HepG2 (cell line): ENCODE measurements around the gene PPIG. TPM values are rescaled to one million over a fixed set of nuclear protein-coding genes. Genes with fewer than 3 reads are reported as not detected.

Experiments used
- DRAP1 ChIP-seq: IDR thresholded peaks from 2 replicates; pipeline ENCODE4 v1.6.1; 2016; ENCODE audit warnings: missing genetic modification reagents, missing compliant biosample characterization
- FLYWCH1 ChIP-seq: sonication (generic); formaldehyde crosslinking; IDR thresholded peaks from 2 replicates; pipeline ENCODE4 v1.8.1; 2023; ENCODE audit warnings: mild to moderate bottlenecking, missing genetic modification reagents
- HDAC1 ChIP-seq: sonication (generic); formaldehyde crosslinking; IDR thresholded peaks from 2 replicates; pipeline ENCODE4 v1.5.1; 2020; ENCODE audit warnings: mild to moderate bottlenecking, missing genetic modification reagents
- HOXA3 ChIP-seq: sonication (generic); formaldehyde crosslinking; IDR thresholded peaks from 2 replicates; pipeline ENCODE4 v1.5.0; 2020; ENCODE audit warnings: missing genetic modification reagents
- IKZF4 ChIP-seq: sonication (generic); formaldehyde crosslinking; IDR thresholded peaks from 2 replicates; pipeline ENCODE4 v1.5.1; 2020; ENCODE audit warnings: borderline replicate concordance, mild to moderate bottlenecking, low read depth, missing genetic modification reagents; ENCODE audit errors: not compliant biosample characterization
- MLLT10 ChIP-seq: sonication (generic); formaldehyde crosslinking; IDR thresholded peaks from 2 replicates; pipeline ENCODE4 v1.4.0; 2020; ENCODE audit warnings: missing genetic modification reagents
- SIN3A ChIP-seq: IDR thresholded peaks from 2 replicates; pipeline ENCODE4 v1.6.1; 2011; ENCODE audit warnings: low read depth, mild to moderate bottlenecking, control low read depth, low read length, borderline replicate concordance
- SUZ12 ChIP-seq: fragments of 150-350 bp; IDR thresholded peaks from 2 replicates; pipeline ENCODE4 v1.6.1; 2014; ENCODE audit warnings: low read depth, low read length
- SYNCRIP ChIP-seq: fragments of 200-400 bp; formaldehyde crosslinking; IDR thresholded peaks from 2 replicates; pipeline ENCODE4 v1.6.1; 2018; ENCODE audit warnings: mild to moderate bottlenecking, low read depth, low read length; ENCODE audit not compliant: insufficient read depth
- TMF1 ChIP-seq: sonication (generic); formaldehyde crosslinking; IDR thresholded peaks from 2 replicates; pipeline ENCODE4 v1.8.1; 2022; ENCODE audit warnings: low read depth, missing genetic modification reagents
- ZBTB2 ChIP-seq: sonication (generic); formaldehyde crosslinking; IDR thresholded peaks from 2 replicates; pipeline ENCODE4 v1.8.0; 2022; ENCODE audit warnings: low read depth, missing genetic modification reagents
- ZFYVE20 ChIP-seq: sonication (generic); formaldehyde crosslinking; IDR thresholded peaks from 2 replicates; pipeline ENCODE4 v1.8.0; 2023; ENCODE audit warnings: low read depth, mild to moderate bottlenecking, moderate library complexity, missing genetic modification reagents, borderline replicate concordance
- ZHX1 ChIP-seq: sonication (generic); formaldehyde crosslinking; IDR thresholded peaks from 2 replicates; pipeline ENCODE4 v1.8.1; 2022; ENCODE audit warnings: low read depth, mild to moderate bottlenecking, missing genetic modification reagents
- ZNF12 ChIP-seq: sonication (generic); formaldehyde crosslinking; IDR thresholded peaks from 2 replicates; pipeline ENCODE4 v1.5.0; 2020; ENCODE audit warnings: missing genetic modification reagents
- ZNF138 ChIP-seq: sonication (generic); formaldehyde crosslinking; IDR thresholded peaks from 2 replicates; pipeline ENCODE4 v1.5.0; 2020; ENCODE audit warnings: mild to moderate bottlenecking, low read depth, missing genetic modification reagents
- ZNF367 ChIP-seq: sonication (generic); formaldehyde crosslinking; IDR thresholded peaks from 2 replicates; pipeline ENCODE4 v1.4.0; 2020; ENCODE audit warnings: missing genetic modification reagents, borderline replicate concordance
- ZNF564 ChIP-seq: sonication (generic); formaldehyde crosslinking; IDR thresholded peaks from 2 replicates; pipeline ENCODE4 v1.8.1; 2023; ENCODE audit warnings: mild to moderate bottlenecking, missing genetic modification reagents
- ZNF615 ChIP-seq: sonication (generic); formaldehyde crosslinking; IDR thresholded peaks from 2 replicates; pipeline ENCODE4 v1.5.0; 2020; ENCODE audit warnings: mild to moderate bottlenecking, missing genetic modification reagents, borderline replicate concordance
- ZNF660 ChIP-seq: sonication (generic); formaldehyde crosslinking; IDR thresholded peaks from 2 replicates; pipeline ENCODE4 v1.5.1; 2020; ENCODE audit warnings: mild to moderate bottlenecking, low read depth, missing genetic modification reagents, borderline replicate concordance
- ZNF703 ChIP-seq: sonication (generic); formaldehyde crosslinking; IDR thresholded peaks from 2 replicates; pipeline ENCODE4 v1.5.1; 2020; ENCODE audit warnings: missing genetic modification reagents, mild to moderate bottlenecking, moderate library complexity, borderline replicate concordance
- ZNF746 ChIP-seq: sonication (generic); formaldehyde crosslinking; IDR thresholded peaks from 2 replicates; pipeline ENCODE4 v1.8.0; 2022; ENCODE audit warnings: mild to moderate bottlenecking, missing genetic modification reagents
- ZNF766 ChIP-seq: sonication (generic); formaldehyde crosslinking; IDR thresholded peaks from 2 replicates; pipeline ENCODE4 v1.5.0; 2020; ENCODE audit warnings: missing genetic modification reagents, borderline replicate concordance
- ZSCAN12 ChIP-seq: sonication (generic); formaldehyde crosslinking; IDR thresholded peaks from 2 replicates; pipeline ENCODE4 v1.9.0; 2021; ENCODE audit warnings: mild to moderate bottlenecking, missing genetic modification reagents
- polyA plus RNA-seq, 8 experiments: library from polyadenylated mRNA; depleted of rRNA in 3 of 8; stranded (reverse) in 7 of 8; unstranded in 1 of 8; fragments of >200 nt; fragmentation: Illumina TruSeq in 4 of 8; extraction: Trizol in 4 of 8; gene quantifications; 2 replicates each; pipeline versions ENCODE4 v1.2.1 to v1.2.3, GENCODE V29; 2011 to 2016; ENCODE audit warnings: low read depth in 4 of 8, missing spikeins in 1 of 8, mixed read lengths in 1 of 8; ENCODE audit not compliant: insufficient read depth in 1 of 8
- total RNA-seq, 5 experiments: library from RNA; depleted of rRNA; stranded (reverse); fragments of >200 nt; fragmentation: Illumina TruSeq; extraction: Trizol; gene quantifications; 2 replicates each; pipeline ENCODE4 v1.2.3, GENCODE V29; 2016; ENCODE audit warnings: low read depth in 1 of 5

The PPIG gene
- total and polyA plus RNA-seq, 2 of the 13 experiments (the other 11 are each of a cell fraction or from before 2014, with no cell fraction given): 31.3 to 81.0 TPM

- TF ChIP-seq HDAC1 (CRISPR knock-in tag): peak; percentile 93
- no peak for TF ChIP-seq ZNF703 (CRISPR knock-in tag)
- TF ChIP-seq ZNF564 (CRISPR knock-in tag): 0 out of 2 replicates have a peak, but pooled peaks have one; percentile 59
- TF ChIP-seq ZFYVE20 (CRISPR knock-in tag): no peak
- no peak for TF ChIP-seq ZNF660 (CRISPR knock-in tag)
- TF ChIP-seq SYNCRIP: no peak
- no peak for TF ChIP-seq FLYWCH1 (CRISPR knock-in tag)
- TF ChIP-seq ZNF367 (CRISPR knock-in tag): no peak
- TF ChIP-seq ZSCAN12 (CRISPR knock-in tag): no peak
- no peak for TF ChIP-seq ZNF746
- TF ChIP-seq ZNF12: peak; percentile 72
- TF ChIP-seq SUZ12: no peak
- no peak for TF ChIP-seq ZNF766 (CRISPR knock-in tag)
- TF ChIP-seq SIN3A: peak; percentile 43; the same call in 1 of the 2 replicates
- TF ChIP-seq HOXA3 (CRISPR knock-in tag): peak; percentile 42; the same call in 1 of the 2 replicates
- no peak for TF ChIP-seq ZHX1 (CRISPR knock-in tag)
- no peak for TF ChIP-seq ZBTB2
- no peak for TF ChIP-seq IKZF4
- no peak for TF ChIP-seq ZNF615 (CRISPR knock-in tag)
- TF ChIP-seq MLLT10 (CRISPR knock-in tag): no peak
- TF ChIP-seq ZNF138 (CRISPR knock-in tag): no peak
- no peak for TF ChIP-seq TMF1 (CRISPR knock-in tag)
- TF ChIP-seq DRAP1 (CRISPR knock-in tag): peak; percentile 71; the same call in 1 of the 2 replicates
Observed at GRCh38 chr2:169683425-169684134, 99.4 kb downstream of the PPIG start (continued).
